H1 (cell line): Measurements from ENCODE around the gene SLC44A1. TPM values are rescaled to one million over a fixed set of nuclear protein-coding genes. Genes with fewer than 3 reads are reported as not detected.

Experiments
- CTCF ChIA-PET: fragments of 300-600 bp; sonication (Branson Sonifier 250); formaldehyde crosslinking; loops from one replicate; lab custom pipeline; 2021; ENCODE audit not compliant: partially characterized antibody; lab: Charles Lee
- POLR2A ChIA-PET: fragments of 300-600 bp; sonication (Branson Sonifier 250); formaldehyde crosslinking; loops from one replicate; lab custom pipeline; 2021; ENCODE audit warnings: inconsistent platforms; ENCODE audit not compliant: partially characterized antibody; lab: Charles Lee
- DNase-seq, 2 experiments: peaks; one replicate each; pipeline versions ENCODE4 v3.0.0 to v3.0.0-alpha.2; 2010 to 2022; ENCODE audit warnings: low spot score in 2 of 2, low read depth in 1 of 2, mixed read lengths in 1 of 2
- FAIRE-seq: peaks from 2 replicates; lab custom pipeline; 2011; peaks lifted over from hg19 to GRCh38; lab: Jason Lieb, UNC
- H2AFZ ChIP-seq: 2 replicates; pipeline ENCODE4 v1.8.1; 2012; ENCODE audit warnings: low read length, inconsistent platforms
- H2AK5ac ChIP-seq: 2 replicates; pipeline ENCODE4 v1.6.1; 2013; ENCODE audit warnings: low read depth, low read length
- H2BK120ac ChIP-seq: replicated peaks from 2 replicates; pipeline ENCODE3; 2013; ENCODE audit warnings: low read depth, low read length, inconsistent platforms
- H2BK12ac ChIP-seq: 2 replicates; pipeline ENCODE4 v1.6.1; 2013; ENCODE audit warnings: low read depth, low read length
- H2BK15ac ChIP-seq: 2 replicates; pipeline ENCODE4 v1.6.1; 2013; ENCODE audit warnings: low read length
- H2BK20ac ChIP-seq: 2 replicates; pipeline ENCODE4 v1.6.1; 2013; ENCODE audit warnings: low read length
- H2BK5ac ChIP-seq: 2 replicates; pipeline ENCODE4 v1.6.1; 2013; ENCODE audit warnings: low read depth, low read length
- H3K14ac ChIP-seq: 2 replicates; pipeline ENCODE4 v1.6.1; 2013; ENCODE audit warnings: inconsistent platforms; ENCODE audit not compliant: insufficient read length
- H3K18ac ChIP-seq: 2 replicates; pipeline ENCODE4 v1.6.1; 2013; ENCODE audit warnings: low read length; ENCODE audit errors: extremely low read depth
- H3K23ac ChIP-seq: 2 replicates; pipeline ENCODE4 v1.6.1; 2013; ENCODE audit warnings: inconsistent platforms; ENCODE audit not compliant: insufficient read length
- H3K23me2 ChIP-seq: 2 replicates; pipeline ENCODE4 v1.6.1; 2013; ENCODE audit warnings: low read depth, low read length
- H3K27ac ChIP-seq: 2 replicates; pipeline ENCODE4 v1.6.1; 2011; ENCODE audit warnings: low read depth, low read length, inconsistent platforms
- H3K27me3 ChIP-seq, 4 experiments: replicated peaks in 1 of 4; 1 replicate in 1 of 4; 2 replicates in 3 of 4; pipeline versions ENCODE4 v1.6.1 to v1.8.1; 2011 to 2013; ENCODE audit warnings: low read length in 3 of 4, mild to moderate bottlenecking in 3 of 4, inconsistent platforms in 2 of 4, mixed read lengths in 2 of 4, moderate library complexity in 1 of 4; ENCODE audit not compliant: control insufficient read depth in 3 of 4, insufficient read depth in 3 of 4; ENCODE audit errors: extremely low read depth in 1 of 4
- H3K36me3 ChIP-seq, 4 experiments: 2 replicates each; pipeline versions ENCODE4 v1.6.1 to v1.8.1; 2011 to 2013; ENCODE audit warnings: mild to moderate bottlenecking in 4 of 4, low read length in 3 of 4, moderate library complexity in 2 of 4, control low read depth in 1 of 4, inconsistent platforms in 1 of 4; ENCODE audit not compliant: insufficient read depth in 4 of 4, control insufficient read depth in 2 of 4
- H3K4ac ChIP-seq: replicated peaks from 2 replicates; pipeline ENCODE3; 2013; ENCODE audit warnings: low read length, low read depth, mixed read lengths, inconsistent platforms; ENCODE audit not compliant: insufficient read length
- H3K4me1 ChIP-seq, 4 experiments: replicated peaks in 1 of 4; 1 replicate in 1 of 4; 2 replicates in 3 of 4; pipeline versions ENCODE4 v1.6.1 to v1.8.1; 2011 to 2013; ENCODE audit warnings: low read length in 3 of 4, inconsistent platforms in 2 of 4, mixed read lengths in 1 of 4; ENCODE audit not compliant: insufficient read depth in 4 of 4, control insufficient read depth in 3 of 4
- H3K4me2 ChIP-seq, 2 experiments: 2 replicates each; pipeline versions ENCODE4 v1.6.1 to v1.8.1; 2011 to 2013; ENCODE audit warnings: low read depth in 2 of 2, low read length in 2 of 2, control low read depth in 1 of 2, inconsistent platforms in 1 of 2, mild to moderate bottlenecking in 1 of 2; ENCODE audit not compliant: insufficient read depth in 1 of 2
- H3K4me3 ChIP-seq, 4 experiments: fragments of 200-600, 300-600 bp in 1 of 4; sonication (generic), shearing (Covaris generic), sonication (Bioruptor Twin) in 1 of 4; 2 replicates each; pipeline versions ENCODE4 v1.5.1 to v1.8.1; 2011 to 2016; ENCODE audit warnings: low read length in 4 of 4, low read depth in 3 of 4, control low read depth in 2 of 4, inconsistent platforms in 2 of 4, mild to moderate bottlenecking in 2 of 4, mixed read lengths in 1 of 4, moderate library complexity in 1 of 4; ENCODE audit not compliant: insufficient read depth in 2 of 4; ENCODE audit errors: extremely low read depth in 1 of 4
- H3K56ac ChIP-seq: replicated peaks from 2 replicates; pipeline ENCODE3; 2013; ENCODE audit warnings: low read depth, mild to moderate bottlenecking, mixed read lengths, low read length, inconsistent platforms; ENCODE audit not compliant: insufficient read length
- H3K79me1 ChIP-seq: 2 replicates; pipeline ENCODE4 v1.6.1; 2013; ENCODE audit warnings: low read depth, low read length, control low read depth
- H3K79me2 ChIP-seq, 2 experiments: 2 replicates each; pipeline versions ENCODE4 v1.6.1 to v1.8.1; 2012 to 2013; ENCODE audit warnings: low read length in 2 of 2, mild to moderate bottlenecking in 2 of 2, inconsistent platforms in 1 of 2; ENCODE audit not compliant: insufficient read depth in 2 of 2, control insufficient read depth in 1 of 2
- H3K9ac ChIP-seq, 4 experiments: replicated peaks in 1 of 4; 1 replicate in 1 of 4; 2 replicates in 3 of 4; pipeline versions ENCODE4 v1.6.1 to v1.8.1; 2011 to 2013; ENCODE audit warnings: low read depth in 3 of 4, low read length in 3 of 4, control low read depth in 2 of 4, mild to moderate bottlenecking in 2 of 4, moderate library complexity in 2 of 4, inconsistent platforms in 1 of 4; ENCODE audit errors: extremely low read depth in 1 of 4
- H3K9me3 ChIP-seq, 2 experiments: 2 replicates each; pipeline versions ENCODE4 v1.6.1 to v1.8.1; 2012 to 2013; ENCODE audit warnings: mild to moderate bottlenecking in 2 of 2, moderate library complexity in 2 of 2, control low read depth in 1 of 2, inconsistent platforms in 1 of 2, low read depth in 1 of 2, low read length in 1 of 2, mixed read lengths in 1 of 2; ENCODE audit not compliant: insufficient read depth in 2 of 2
- H4K20me1 ChIP-seq, 2 experiments: replicated peaks in 1 of 2; 2 replicates each; pipeline versions ENCODE3 to v1.8.1; 2011 to 2013; ENCODE audit warnings: inconsistent platforms in 2 of 2, low read length in 2 of 2, mild to moderate bottlenecking in 1 of 2; ENCODE audit not compliant: insufficient read depth in 2 of 2, control insufficient read depth in 1 of 2
- H4K5ac ChIP-seq: 2 replicates; pipeline ENCODE4 v1.6.1; 2013; ENCODE audit warnings: low read length, low read depth, mixed read lengths, inconsistent platforms; ENCODE audit not compliant: insufficient read length
- H4K8ac ChIP-seq: 2 replicates; pipeline ENCODE4 v1.8.0; 2013; ENCODE audit warnings: mild to moderate bottlenecking, moderate library complexity, low read length, inconsistent platforms; ENCODE audit not compliant: insufficient read depth; ENCODE audit errors: extremely low read depth
- H4K91ac ChIP-seq: replicated peaks from 2 replicates; pipeline ENCODE3; 2013; ENCODE audit warnings: low read length, mixed read lengths, inconsistent platforms; ENCODE audit not compliant: insufficient read length
- SRF ChIP-seq: IDR thresholded peaks from 2 replicates; pipeline ENCODE4 v1.6.1; 2011; ENCODE audit warnings: mild to moderate bottlenecking, low read depth, low read length, moderate library complexity
- WGBS, 2 experiments: shearing (Covaris generic) in 1 of 2; methylation state at CpG; one replicate each; pipeline versions ENCODE4 v1.1.6 to v1.1.7; 2013 to 2015; ENCODE audit warnings: low lambda C conversion rate in 2 of 2, mixed read lengths in 2 of 2, inconsistent platforms in 1 of 2, low coverage in 1 of 2, missing lambda C conversion rate in 1 of 2; ENCODE audit not compliant: insufficient replicate concordance in 2 of 2, insufficient coverage in 1 of 2, insufficient read length in 1 of 2; ENCODE audit errors: extremely low coverage in 1 of 2, missing lambda C conversion rate in 1 of 2; 5-methylcytosine and 5-hydroxymethylcytosine counted together
- polyA plus RNA-seq, 7 experiments: library from polyadenylated mRNA; depleted of rRNA in 3 of 7; stranded (reverse) in 5 of 7; unstranded in 2 of 7; fragments of >200 nt in 5 of 7; fragments of 200-250 nt in 2 of 7; gene quantifications; 1 replicate in 5 of 7; 2 replicates in 1 of 7; 4 replicates in 1 of 7; pipeline versions ENCODE4 v1.2.1 to v1.2.3, GENCODE V29; 2011 to 2013; ENCODE audit warnings: missing spikeins in 2 of 7, mixed read lengths in 2 of 7
- total RNA-seq: library from RNA; stranded (reverse); fragmentation: NEBNext Ultra II Directional; extraction: Animal tissue kit (Norgen Biotek cat#: 25700); gene quantifications from 2 replicates; pipeline ENCODE4 v1.2.1, GENCODE V29; 2021

Gene SLC44A1
- total and polyA plus RNA-seq, 2 of the 8 experiments (the other 6 are each of a cell fraction or from before 2014, with no cell fraction given), result 30.5 to 71.2 TPM

GRCh38 chr9:105284463-105284862 lies 40.0 kb downstream of the SLC44A1 start:
- FAIRE-seq, result no peak

More at GRCh38 chr9:105284463-105284862, 40.0 kb downstream of the SLC44A1 start:
- Histone ChIP-seq H3K4me1 (peaks cover 0 to 14% (median 10%) of the 10 kb centered on the region in 4 experiments; a peak in 4 of 7 replicates), H2BK15ac (no peak overlapping the region), H4K8ac (no peak overlapping the region), H3K23ac (no peak overlapping the region), H2BK120ac (no peak overlapping the region), H4K20me1 (no peaks in the 10 kb centered on the region), H3K4me3 (no peak overlapping the region), H3K14ac (no peak overlapping the region), H3K18ac (no peak overlapping the region), H2BK20ac (no peak overlapping the region), H3K27ac (no peak overlapping the region), H2AK5ac (no peak overlapping the region), H4K5ac (no peak overlapping the region), H4K91ac (no peak overlapping the region), H3K27me3 (no peaks in the 10 kb centered on the region), H3K79me2 (peaks cover 0 to 90% of the 10 kb centered on the region in 2 experiments; a peak in 3 of 4 replicates), H3K4ac (no peak overlapping the region), H3K4me2 (no peak overlapping the region), H3K56ac (no peak overlapping the region), H2BK5ac (no peak overlapping the region), H3K23me2 (no peaks in the 10 kb centered on the region), H2BK12ac (no peak overlapping the region), H3K9ac (no peak overlapping the region), H2AFZ (no peak overlapping the region), H3K36me3 (no peaks in the 10 kb centered on the region), H3K79me1 (peaks cover 5% of the 10 kb centered on the region; the same call in 1 of the 2 replicates), H3K9me3 (no peaks in the 10 kb centered on the region)
- CTCF ChIA-PET, result interaction anchor here (1.2 kb wide), 1 partner anchor 9 kb away, joined by 6 read pairs; no protein-coding TSS in a partner anchor
- 92% methylated on average over 2 of the region's 2 CpGs; no CpG with 5 or more reads in 1 of the 2 experiments for WGBS, 2 experiments
- no peak for DNase-seq
- POLR2A ChIA-PET, result interaction anchor here (1.3 kb wide), 1 partner anchor 14 kb away, joined by 5 read pairs; no protein-coding TSS in a partner anchor
- no peak for TF ChIP-seq SRF
